ENCODE measurements around the gene RPTOR. TPM values are rescaled to one million over a fixed set of nuclear protein-coding genes. Genes with fewer than 3 reads are reported as not detected.

The RPTOR gene
- polyA plus RNA-seq, 1 donor (not counting 4 experiments of a cell fraction or from before 2014, with no cell fraction given) = 4.0 TPM

DNA sequence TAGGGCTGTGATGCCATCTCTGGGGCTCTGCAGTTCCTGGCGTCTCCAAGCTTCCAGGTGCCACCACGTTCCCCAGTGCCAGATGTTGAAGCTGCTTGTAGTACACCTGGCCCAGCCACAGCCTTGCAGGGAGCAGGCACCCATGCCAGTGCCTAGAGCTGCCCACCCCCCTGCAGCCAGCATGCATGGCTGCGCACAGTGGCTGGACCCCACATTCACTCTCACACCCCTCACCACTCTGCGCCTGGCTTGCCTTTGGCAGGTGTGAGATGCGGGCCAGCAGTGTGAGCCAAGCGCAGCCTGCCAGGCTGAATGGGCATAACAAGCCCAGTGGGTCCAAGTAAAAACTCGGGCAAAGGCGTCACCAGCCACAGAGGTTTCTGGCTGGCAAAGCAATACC is 371.6 kb downstream of the RPTOR start:
- Histone ChIP-seq H3K9ac (ENCODE audit: control insufficient read depth, extremely low read depth, insufficient read depth, low read length) (no peak overlapping the region), H3K9me3 (ENCODE audit: control insufficient read depth, low read depth, low read length) (no peaks in the 10 kb centered on the region), H3K27ac (ENCODE audit: control insufficient read depth, insufficient read depth, low read length) (no peak overlapping the region), H3K9me1 (ENCODE audit: control insufficient read depth, extremely low read depth, insufficient read depth, low read length) (no peaks in the 10 kb centered on the region), H3K27me3 (ENCODE audit: control insufficient read depth, extremely low read depth, insufficient read depth, low read length) (no peaks in the 10 kb centered on the region), H3K4me3 (ENCODE audit: control insufficient read depth in 2 of 3, extremely low read depth in 1 of 3, insufficient read depth in 2 of 3, low read depth in 1 of 3, low read length in 3 of 3) (no peak overlapping the region), H3K4me2 (ENCODE audit: control insufficient read depth, extremely low read depth, insufficient read depth, low read depth, low read length) (no peak overlapping the region), H3K79me2 (ENCODE audit: control insufficient read depth, insufficient read depth, low read length) (no peaks in the 10 kb centered on the region), H3K4me1 (ENCODE audit: control insufficient read depth, extremely low read depth, insufficient read depth, low read length) (no peaks in the 10 kb centered on the region), H3K36me3 (ENCODE audit: control insufficient read depth in 2 of 2, extremely low read depth in 1 of 2, insufficient read depth in 2 of 2, low read length in 2 of 2) (peaks cover 0 to 6% of the 10 kb centered on the region in 2 experiments), H2AFZ (ENCODE audit: control insufficient read depth, low read length) (no peak overlapping the region), H4K20me1 (ENCODE audit: control insufficient read depth, extremely low read depth, insufficient read depth, low read length) (no peaks in the 10 kb centered on the region)
- FAIRE-seq (no peak), DNase-seq (ENCODE audit: low read depth, low spot score) (no peak)
- dilution Hi-C loops (cut with MboI; ENCODE audit: extremely low pct_ligation_motif_present, low sequenced_read_pairs) = no loop called here
- no peak for TF ChIP-seq EZH2 (IDR thresholded peaks at IDR 0.05; ENCODE audit: low read length)
- TF ChIP-seq, protein P1, sequence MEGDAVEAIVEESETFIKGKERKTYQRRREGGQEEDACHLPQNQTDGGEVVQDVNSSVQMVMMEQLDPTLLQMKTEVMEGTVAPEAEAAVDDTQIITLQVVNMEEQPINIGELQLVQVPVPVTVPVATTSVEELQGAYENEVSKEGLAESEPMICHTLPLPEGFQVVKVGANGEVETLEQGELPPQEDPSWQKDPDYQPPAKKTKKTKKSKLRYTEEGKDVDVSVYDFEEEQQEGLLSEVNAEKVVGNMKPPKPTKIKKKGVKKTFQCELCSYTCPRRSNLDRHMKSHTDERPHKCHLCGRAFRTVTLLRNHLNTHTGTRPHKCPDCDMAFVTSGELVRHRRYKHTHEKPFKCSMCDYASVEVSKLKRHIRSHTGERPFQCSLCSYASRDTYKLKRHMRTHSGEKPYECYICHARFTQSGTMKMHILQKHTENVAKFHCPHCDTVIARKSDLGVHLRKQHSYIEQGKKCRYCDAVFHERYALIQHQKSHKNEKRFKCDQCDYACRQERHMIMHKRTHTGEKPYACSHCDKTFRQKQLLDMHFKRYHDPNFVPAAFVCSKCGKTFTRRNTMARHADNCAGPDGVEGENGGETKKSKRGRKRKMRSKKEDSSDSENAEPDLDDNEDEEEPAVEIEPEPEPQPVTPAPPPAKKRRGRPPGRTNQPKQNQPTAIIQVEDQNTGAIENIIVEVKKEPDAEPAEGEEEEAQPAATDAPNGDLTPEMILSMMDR (optimal IDR thresholded peaks at IDR 0.05 in 1 of 3, IDR thresholded peaks at IDR 0.05 in 1 of 3, conservative IDR thresholded peaks at IDR 0.05 in 1 of 3; ENCODE audit: extremely low read depth in 1 of 3, insufficient read depth in 2 of 3, low read length in 3 of 3) = no peak

GRCh38 chr17:80917716-80918560 is 373.3 kb downstream of the RPTOR start:
- H3K4me2 ChIP-seq (ENCODE audit: control insufficient read depth, extremely low read depth, insufficient read depth, low read depth, low read length) = no peak overlapping the region
- peaks cover 0 to 7% of the 10 kb centered on the region in 2 experiments for H3K36me3 ChIP-seq (ENCODE audit: control insufficient read depth in 2 of 2, extremely low read depth in 1 of 2, insufficient read depth in 2 of 2, low read length in 2 of 2)
- H3K4me1 ChIP-seq (ENCODE audit: control insufficient read depth, extremely low read depth, insufficient read depth, low read length) = no peaks in the 10 kb centered on the region
- dilution Hi-C loops (cut with MboI; ENCODE audit: extremely low pct_ligation_motif_present, low sequenced_read_pairs) = no loop called here
- no peak overlapping the region for H3K27ac ChIP-seq (ENCODE audit: control insufficient read depth, insufficient read depth, low read length)
- no peaks in the 10 kb centered on the region for H4K20me1 ChIP-seq (ENCODE audit: control insufficient read depth, extremely low read depth, insufficient read depth, low read length)
- DNase-seq (ENCODE audit: low read depth, low spot score) (no peak), FAIRE-seq (no peak)
- H3K9me3 ChIP-seq (ENCODE audit: control insufficient read depth, low read depth, low read length) = no peaks in the 10 kb centered on the region
- no peaks in the 10 kb centered on the region for H3K9me1 ChIP-seq (ENCODE audit: control insufficient read depth, extremely low read depth, insufficient read depth, low read length)
- no peak overlapping the region for H3K4me3 ChIP-seq (ENCODE audit: control insufficient read depth in 2 of 3, extremely low read depth in 1 of 3, insufficient read depth in 2 of 3, low read depth in 1 of 3, low read length in 3 of 3)
- H3K9ac ChIP-seq (ENCODE audit: control insufficient read depth, extremely low read depth, insufficient read depth, low read length) = no peak overlapping the region
- TF ChIP-seq EZH2 (IDR thresholded peaks at IDR 0.05; ENCODE audit: low read length) = no peak
- TF ChIP-seq, protein P1 (optimal IDR thresholded peaks at IDR 0.05 in 1 of 3, IDR thresholded peaks at IDR 0.05 in 1 of 3, conservative IDR thresholded peaks at IDR 0.05 in 1 of 3; ENCODE audit: extremely low read depth in 1 of 3, insufficient read depth in 2 of 3, low read length in 3 of 3) = no peak
- no peak overlapping the region for H2AFZ ChIP-seq (ENCODE audit: control insufficient read depth, low read length)
- H3K27me3 ChIP-seq (ENCODE audit: control insufficient read depth, extremely low read depth, insufficient read depth, low read length) = no peaks in the 10 kb centered on the region
- no peaks in the 10 kb centered on the region for H3K79me2 ChIP-seq (ENCODE audit: control insufficient read depth, insufficient read depth, low read length)

Measured in keratinocyte (primary cell).